ENCODE measurements around the gene TCF7L2.

DNA sequence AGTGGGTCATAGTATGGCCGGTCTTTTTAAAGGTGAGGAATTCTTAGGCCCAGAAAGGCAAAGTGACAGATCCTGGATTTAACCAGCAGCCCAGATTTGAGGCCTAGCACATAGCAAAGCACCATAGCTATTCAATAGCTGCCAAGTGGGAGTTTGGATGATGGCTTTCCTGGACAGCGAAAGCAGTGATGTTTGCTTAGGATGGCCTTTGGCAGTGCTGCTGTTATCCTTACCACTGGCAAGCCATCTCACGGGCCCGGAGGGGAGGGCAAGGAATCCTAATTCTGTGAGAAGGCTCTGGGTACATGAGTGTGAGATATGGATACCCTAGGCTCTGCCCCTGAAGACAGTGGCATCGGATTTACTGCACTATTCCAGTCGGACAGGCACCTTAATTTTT, 50.4 kb downstream of the TCF7L2 start:
- TF ChIP-seq CTCF (IDR thresholded peaks at IDR 0.05; ENCODE audit: low read depth, low read length) (no peak), EZH2phosphoT487 (IDR thresholded peaks at IDR 0.05; ENCODE audit: low read depth) (no peak)

Data from OCI-LY3 (cell line).